ENCODE measurements around the gene KIF15.

DNA sequence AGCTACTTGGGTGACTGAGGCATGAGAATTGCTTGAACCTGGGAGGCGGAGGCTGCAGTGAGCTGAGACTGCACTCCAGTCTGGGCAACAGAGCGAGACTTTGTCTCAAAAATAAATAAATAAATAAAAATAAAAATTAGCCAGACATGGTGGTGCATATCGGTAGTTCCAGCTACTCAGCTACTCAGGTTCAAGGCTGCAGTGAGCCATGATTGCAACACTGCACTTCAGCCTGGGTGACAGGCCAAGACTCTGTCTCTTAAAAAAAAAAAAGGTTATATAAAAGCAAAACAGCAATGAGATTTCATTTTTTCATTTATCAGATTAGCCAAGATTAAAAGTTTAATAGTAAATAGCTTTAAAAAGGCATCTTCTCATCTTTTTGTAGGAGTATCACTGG lies 115.7 kb downstream of the KIF15 start:
- TF ChIP-seq GATA3 (IDR thresholded peaks at IDR 0.05; ENCODE audit: low read depth, low read length) (no peak), GATA2 (IDR thresholded peaks at IDR 0.05; ENCODE audit: low read depth, low read length) (no peak)

Measured in SH-SY5Y (cell line).